ENCODE measurements around the gene MIOX.

Gene MIOX

GRCh38 chr22:50455201-50455600 lies 31.5 kb upstream of the MIOX start:
- DNase-seq: no peak

GRCh38 chr22:50456026-50456425 lies 30.6 kb upstream of the MIOX start:
- DNase-seq: no peak

GRCh38 chr22:50456466-50457234 lies 30.0 kb upstream of the MIOX start:
- peak; percentile 35 for DNase-seq

- DNase-seq: no peak
These were observed 27.6 kb upstream of the MIOX start for GRCh38 chr22:50459016-50459415.

- no peak for DNase-seq
These were observed 27.0 kb upstream of the MIOX start for GRCh38 chr22:50459496-50460140.

GRCh38 chr22:50460938-50461337 lies 25.7 kb upstream of the MIOX start:
- no peak for DNase-seq

- DNase-seq: no peak
These were observed 25.1 kb upstream of the MIOX start for GRCh38 chr22:50461536-50461935.

GRCh38 chr22:50461979-50462540 lies 24.6 kb upstream of the MIOX start:
- DNase-seq: no peak

- no peak for DNase-seq
These were observed 23.3 kb upstream of the MIOX start for GRCh38 chr22:50463188-50463900.

- no peak for DNase-seq
These were observed 22.2 kb upstream of the MIOX start for GRCh38 chr22:50464451-50464850.

- DNase-seq: no peak
These were observed 21.4 kb upstream of the MIOX start for GRCh38 chr22:50465066-50465930.

- DNase-seq: no peak
These were observed 19.3 kb upstream of the MIOX start for GRCh38 chr22:50467341-50467740.

- DNase-seq: no peak
These were observed 18.8 kb upstream of the MIOX start for GRCh38 chr22:50467773-50468440.

- no peak for DNase-seq
These were observed 18.0 kb upstream of the MIOX start for GRCh38 chr22:50468626-50469025.

GRCh38 chr22:50469377-50470305 lies 17.0 kb upstream of the MIOX start:
- peak; percentile 93 for DNase-seq

- DNase-seq: no peak
These were observed 16.2 kb upstream of the MIOX start for GRCh38 chr22:50470491-50470890.

GRCh38 chr22:50471197-50471847 lies 15.3 kb upstream of the MIOX start:
- DNase-seq: no peak

GRCh38 chr22:50471962-50472361 lies 14.7 kb upstream of the MIOX start:
- no peak for DNase-seq

GRCh38 chr22:50473088-50473487 lies 13.6 kb upstream of the MIOX start:
- peak; percentile 69 for DNase-seq

All from activated CD4-positive, alpha-beta T cell treated with anti-CD3 and anti-CD28 coated beads for 48 hours (primary cell).